22Rv1 (cell line): ENCODE data around the gene ALKBH5.

Source experiments
- H3K27ac ChIP-seq: fragments of 450-650 bp; 2 replicates; pipeline ENCODE4 v1.5.1; 2017
- ZFX ChIP-seq: fragments of 450-650 bp; IDR thresholded peaks from 2 replicates; pipeline ENCODE4 v1.6.1; 2017; ENCODE audit warnings: antibody characterized with exemption, borderline replicate concordance
- TF ChIP-seq, protein P1 (sequence below): fragments of 450-650 bp; IDR thresholded peaks from 2 replicates; pipeline ENCODE4 v1.5.1; 2017; ENCODE audit warnings: mild to moderate bottlenecking

The ALKBH5 gene

DNA sequence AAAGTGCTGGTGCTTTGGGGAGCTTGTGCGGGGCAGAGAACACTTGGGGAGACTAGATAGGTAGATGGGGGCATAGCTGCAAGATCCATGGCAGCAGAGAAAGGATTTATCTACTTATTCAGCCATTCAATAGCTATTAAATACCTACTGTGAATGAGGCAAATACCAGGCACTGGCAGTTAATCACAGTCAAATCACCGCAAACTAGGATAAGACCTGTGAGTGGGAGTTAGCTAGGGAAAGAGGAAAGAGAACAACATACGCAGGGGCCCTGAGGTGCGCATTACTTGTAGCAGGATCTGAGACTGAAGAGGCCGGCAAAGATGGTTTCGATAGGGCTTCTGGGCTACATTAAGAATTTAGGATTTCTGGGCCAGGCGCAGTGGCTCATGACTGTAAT, 3.8 kb upstream of the ALKBH5 start:
- TF ChIP-seq ZFX: no peak
- TF ChIP-seq, protein P1, sequence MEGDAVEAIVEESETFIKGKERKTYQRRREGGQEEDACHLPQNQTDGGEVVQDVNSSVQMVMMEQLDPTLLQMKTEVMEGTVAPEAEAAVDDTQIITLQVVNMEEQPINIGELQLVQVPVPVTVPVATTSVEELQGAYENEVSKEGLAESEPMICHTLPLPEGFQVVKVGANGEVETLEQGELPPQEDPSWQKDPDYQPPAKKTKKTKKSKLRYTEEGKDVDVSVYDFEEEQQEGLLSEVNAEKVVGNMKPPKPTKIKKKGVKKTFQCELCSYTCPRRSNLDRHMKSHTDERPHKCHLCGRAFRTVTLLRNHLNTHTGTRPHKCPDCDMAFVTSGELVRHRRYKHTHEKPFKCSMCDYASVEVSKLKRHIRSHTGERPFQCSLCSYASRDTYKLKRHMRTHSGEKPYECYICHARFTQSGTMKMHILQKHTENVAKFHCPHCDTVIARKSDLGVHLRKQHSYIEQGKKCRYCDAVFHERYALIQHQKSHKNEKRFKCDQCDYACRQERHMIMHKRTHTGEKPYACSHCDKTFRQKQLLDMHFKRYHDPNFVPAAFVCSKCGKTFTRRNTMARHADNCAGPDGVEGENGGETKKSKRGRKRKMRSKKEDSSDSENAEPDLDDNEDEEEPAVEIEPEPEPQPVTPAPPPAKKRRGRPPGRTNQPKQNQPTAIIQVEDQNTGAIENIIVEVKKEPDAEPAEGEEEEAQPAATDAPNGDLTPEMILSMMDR: no peak
- no peak overlapping the region for H3K27ac ChIP-seq

DNA sequence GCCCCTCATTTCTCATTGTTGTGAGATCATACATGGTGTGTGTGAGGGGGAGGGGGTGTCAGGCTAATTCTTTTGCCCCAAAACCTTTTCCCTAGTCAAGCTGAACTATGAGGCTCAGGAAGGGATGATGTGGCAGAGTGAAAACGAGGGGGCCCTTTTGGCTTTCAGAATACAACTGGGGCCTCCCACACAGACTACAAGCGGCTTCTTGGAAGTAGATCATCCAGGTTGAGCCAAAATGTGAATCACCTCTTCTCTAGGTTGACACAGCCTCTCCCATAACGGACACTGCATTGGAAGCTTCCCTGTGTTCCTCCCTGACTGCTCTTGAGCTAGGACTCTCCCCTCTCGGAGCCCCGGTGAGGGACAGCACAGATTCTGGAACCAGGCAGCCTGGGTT, 2.3 kb upstream of the ALKBH5 start:
- H3K27ac ChIP-seq: peak overlapping the region; percentile 97

DNA sequence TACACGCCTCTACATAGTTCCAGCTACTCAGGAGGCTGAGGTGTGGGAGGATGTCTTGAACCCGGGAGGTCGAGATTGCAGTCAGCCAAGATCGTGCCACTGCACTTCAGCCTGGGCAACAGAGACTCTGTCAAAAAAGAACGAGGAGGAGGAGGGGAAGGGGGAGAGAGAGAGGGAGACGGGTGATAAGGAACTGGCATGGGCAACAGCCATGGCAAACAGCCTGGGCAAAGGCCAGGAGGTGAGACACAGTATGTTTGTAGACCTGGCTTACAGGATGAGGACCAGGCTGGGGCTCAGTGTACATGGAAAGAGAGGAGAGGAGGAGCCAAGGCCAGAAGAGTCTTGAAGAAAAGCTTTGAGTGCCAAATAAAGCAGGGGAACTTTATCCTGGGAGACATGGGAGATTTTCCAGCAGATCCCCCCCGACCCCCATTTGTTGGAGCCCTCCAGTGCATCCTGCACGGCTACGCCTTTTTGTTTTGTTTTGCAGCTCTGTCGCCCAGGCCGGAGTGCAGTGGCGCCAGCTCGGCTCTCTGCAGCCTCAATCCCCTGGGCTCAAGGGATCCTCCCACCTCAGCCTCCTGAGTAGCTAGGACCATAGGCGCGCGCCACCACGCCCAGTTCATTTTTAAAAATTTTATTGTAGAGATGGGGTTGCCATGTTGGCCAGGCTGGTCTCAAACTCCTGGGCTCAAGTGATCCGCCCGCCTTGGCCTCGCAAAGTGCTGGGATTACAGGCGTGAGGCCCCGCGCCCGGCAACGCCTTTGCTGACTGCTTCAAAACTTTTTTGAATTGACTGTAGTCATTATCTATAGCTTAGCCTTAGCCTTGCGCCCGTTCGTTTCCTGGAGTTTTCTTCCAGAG, 1.3 kb upstream of the ALKBH5 start:
- no peak for TF ChIP-seq ZFX
- TF ChIP-seq, protein P1: no peak
- peak overlapping the region; percentile 97 for H3K27ac ChIP-seq

More for the DNA sequence above, 2.3 kb upstream of the ALKBH5 start:
- TF ChIP-seq ZFX: no peak
- TF ChIP-seq, protein P1: no peak

DNA sequence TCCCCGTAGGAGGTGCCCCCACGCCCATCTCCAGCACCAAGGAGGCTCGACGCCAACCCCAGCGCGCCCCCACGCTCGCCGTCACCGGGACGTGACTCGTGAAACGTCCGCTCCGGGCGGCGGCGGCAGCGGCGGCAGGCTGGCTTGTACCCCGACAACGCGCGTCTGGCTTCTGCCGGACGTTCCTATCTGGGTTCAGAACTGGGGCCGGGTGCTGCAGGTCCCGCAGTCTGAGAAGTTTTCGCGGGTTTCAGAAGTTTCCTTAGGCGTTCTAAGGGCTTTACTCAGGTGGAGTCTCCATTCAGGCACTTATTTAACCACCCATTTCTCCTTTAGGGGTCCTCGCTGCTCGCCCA, 672 bp upstream of the ALKBH5 start:
- H3K27ac ChIP-seq: peak overlapping the region; percentile 97
- TF ChIP-seq ZFX: no peak
- TF ChIP-seq, protein P1: no peak

DNA sequence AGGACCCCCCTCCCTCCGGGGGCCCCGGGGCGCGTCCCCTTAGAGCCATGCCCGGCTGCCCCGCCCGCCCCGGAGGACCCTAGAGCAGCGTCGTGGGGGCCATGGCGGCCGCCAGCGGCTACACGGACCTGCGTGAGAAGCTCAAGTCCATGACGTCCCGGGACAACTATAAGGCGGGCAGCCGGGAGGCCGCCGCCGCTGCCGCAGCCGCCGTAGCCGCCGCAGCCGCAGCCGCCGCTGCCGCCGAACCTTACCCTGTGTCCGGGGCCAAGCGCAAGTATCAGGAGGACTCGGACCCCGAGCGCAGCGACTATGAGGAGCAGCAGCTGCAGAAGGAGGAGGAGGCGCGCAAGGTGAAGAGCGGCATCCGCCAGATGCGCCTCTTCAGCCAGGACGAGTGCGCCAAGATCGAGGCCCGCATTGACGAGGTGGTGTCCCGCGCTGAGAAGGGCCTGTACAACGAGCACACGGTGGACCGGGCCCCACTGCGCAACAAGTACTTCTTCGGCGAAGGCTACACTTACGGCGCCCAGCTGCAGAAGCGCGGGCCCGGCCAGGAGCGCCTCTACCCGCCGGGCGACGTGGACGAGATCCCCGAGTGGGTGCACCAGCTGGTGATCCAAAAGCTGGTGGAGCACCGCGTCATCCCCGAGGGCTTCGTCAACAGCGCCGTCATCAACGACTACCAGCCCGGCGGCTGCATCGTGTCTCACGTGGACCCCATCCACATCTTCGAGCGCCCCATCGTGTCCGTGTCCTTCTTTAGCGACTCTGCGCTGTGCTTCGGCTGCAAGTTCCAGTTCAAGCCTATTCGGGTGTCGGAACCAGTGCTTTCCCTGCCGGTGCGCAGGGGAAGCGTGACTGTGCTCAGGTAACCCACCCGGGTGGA, 759 bp downstream of the ALKBH5 start:
- peak overlapping the region; percentile 97 for H3K27ac ChIP-seq
- TF ChIP-seq, protein P1: no peak

GRCh38 chr17:18185391-18185790, 1.8 kb downstream of the ALKBH5 start:
- no peak for TF ChIP-seq ZFX
- 0 out of 2 replicates have a peak overlapping the region, but pooled peaks have one; percentile 22 for H3K27ac ChIP-seq

- TF ChIP-seq, protein P1: no peak
- no peak for TF ChIP-seq ZFX
- H3K27ac ChIP-seq: no peak overlapping the region
Observed at GRCh38 chr17:18185832-18186626, 2.4 kb downstream of the ALKBH5 start.
